ENCODE measurements around the gene ZNF562. TPM values are rescaled to one million over a fixed set of nuclear protein-coding genes. Genes with fewer than 3 reads are reported as not detected.

ZNF562 gene
- total and polyA plus RNA-seq, 2 of the 4 experiments (the other 2 are of a cell fraction): 5.2 to 43.7 TPM

DNA sequence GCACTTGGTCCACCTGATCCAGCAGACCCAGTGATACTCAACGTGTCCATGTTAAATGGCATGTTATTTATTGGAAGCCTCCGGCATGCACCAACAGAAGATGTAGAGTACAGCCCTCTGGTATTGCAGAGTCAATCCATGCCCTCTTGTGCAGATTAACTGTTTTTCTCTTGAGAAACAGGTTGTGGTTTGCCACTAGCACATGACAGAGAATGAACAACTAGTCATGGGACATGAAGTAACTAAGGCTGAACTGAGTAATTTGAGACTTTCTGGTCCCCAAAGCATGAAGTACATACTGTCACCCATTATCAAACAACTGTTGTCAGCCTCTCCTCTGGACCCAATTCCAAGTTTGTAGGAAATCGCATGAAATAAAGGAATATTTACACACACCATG is 3.2 kb downstream of the ZNF562 start:
- dilution Hi-C loops (cut with HindIII; ENCODE audit: low sequenced_read_pairs, unreplicated experiment): no loop called here

More for the DNA sequence above, 3.2 kb downstream of the ZNF562 start:
- Histone ChIP-seq H2BK20ac (ENCODE audit: low read depth, low read length) (no peak overlapping the region), H3K79me1 (ENCODE audit: low read depth in 1 of 2, low read length in 2 of 2) (peaks cover 14 to 26% of the 10 kb centered on the region in 2 experiments), H3K9me3 (ENCODE audit: control insufficient read depth, insufficient read depth, low read length) (peaks cover 27% of the 10 kb centered on the region), H3K18ac (ENCODE audit: low read depth, low read length) (no peak overlapping the region), H2AK9ac (replicated peaks; ENCODE audit: low read depth, low read length, poor library complexity) (no peak overlapping the region), H3K4ac (ENCODE audit: low read depth, low read length) (no peak overlapping the region), H3K4me1 (ENCODE audit: control insufficient read depth, insufficient read depth, low read length) (no peaks in the 10 kb centered on the region), H3K23ac (ENCODE audit: low read depth, low read length) (no peak overlapping the region), H4K8ac (ENCODE audit: low read depth in 2 of 2, low read length in 2 of 2) (no peak overlapping the region), H4K91ac (ENCODE audit: insufficient read depth, low read depth, low read length) (no peak overlapping the region), H2BK5ac (ENCODE audit: low read depth, low read length, poor library complexity, severe bottlenecking) (no peak overlapping the region), H2BK120ac (ENCODE audit: low read depth, low read length) (no peak overlapping the region), H3K9ac (ENCODE audit: low read depth, low read length) (no peak overlapping the region), H3K27ac (ENCODE audit: insufficient read depth, low read length) (no peak overlapping the region), H3K9me1 (ENCODE audit: insufficient read depth, low read length) (no peaks in the 10 kb centered on the region), H3K4me3 (ENCODE audit: insufficient read depth, low read depth, low read length) (no peak overlapping the region), H3K4me2 (ENCODE audit: low read depth, low read length) (no peak overlapping the region), H4K5ac (ENCODE audit: low read depth, low read length) (no peak overlapping the region), H3K27me3 (ENCODE audit: control insufficient read depth, insufficient read depth, low read length) (no peaks in the 10 kb centered on the region), H2BK15ac (ENCODE audit: low read depth, low read length) (no peak overlapping the region), H3K56ac (ENCODE audit: extremely low read depth, insufficient read depth, low read length) (no peak overlapping the region), H4K20me1 (ENCODE audit: insufficient read depth, low read length) (0 out of 2 replicates have a peak, but pooled peaks cover 4% of the 10 kb centered on the region), H3K36me3 (ENCODE audit: control insufficient read depth, insufficient read depth, low read length) (peaks cover 19% of the 10 kb centered on the region), H3K14ac (replicated peaks; ENCODE audit: low read depth, low read length) (no peak overlapping the region), H2AK5ac (ENCODE audit: low read depth, low read length) (no peak overlapping the region), H2AFZ (replicated peaks; ENCODE audit: low read length, poor library complexity) (no peak overlapping the region)
- intact Hi-C loops (cut with micrococcal nuclease): no loop called here
- POLR2A ChIA-PET (ENCODE audit: unreplicated experiment): no interaction called here
- ATAC-seq (ENCODE audit: low read depth): no peak
- TF ChIP-seq MAZ (IDR thresholded peaks at IDR 0.05; ENCODE audit: borderline replicate concordance, low read depth, low read length): no peak
- TF ChIP-seq RAD21 (IDR thresholded peaks at IDR 0.05; ENCODE audit: low read length): no peak
- no peak for TF ChIP-seq BHLHE40 (IDR thresholded peaks at IDR 0.05; ENCODE audit: low read depth, low read length)
- no TSS peak for BruUV-seq (replicated peaks)
- CTCF ChIA-PET: no interaction called here
- in situ Hi-C loops (cut with MboI; ENCODE audit: low sequenced_read_pairs): no loop called here
- no peak for DNase-seq
- 80% methylated on average over 1 of the region's 3 CpGs; no CpG with 5 or more reads in 1 of the 2 experiments for WGBS, 2 experiments (ENCODE audit: extremely low coverage in 2 of 2, insufficient read length in 1 of 2)
